Right hindlimb (tissue), 1 donor: ENCODE data around the gene DHRS7C.
"Not testable (repeated sequence)": the region's sequence is repeated elsewhere in the genome, so short reads cannot be mapped to it uniquely, and the experiment has no call there.

ENCODE experiments used
- DNase-seq: peaks from one replicate; pipeline ENCODE4 v3.0.0-alpha.2; 2018

DHRS7C gene

GRCh38 chr17:9810100-9810949 is 18.9 kb upstream of the DHRS7C start:
- no peak for DNase-seq

GRCh38 chr17:9809409-9809808 is 18.0 kb upstream of the DHRS7C start:
- no peak for DNase-seq

- no peak for DNase-seq
These were observed 15.3 kb upstream of the DHRS7C start for GRCh38 chr17:9806699-9807098.

GRCh38 chr17:9805769-9806168 is 14.4 kb upstream of the DHRS7C start:
- no peak for DNase-seq

- DNase-seq: no peak
These were observed 11.3 kb upstream of the DHRS7C start for GRCh38 chr17:9802697-9803096.

- no peak for DNase-seq
These were observed 10.9 kb upstream of the DHRS7C start for GRCh38 chr17:9802294-9802693.

DNA sequence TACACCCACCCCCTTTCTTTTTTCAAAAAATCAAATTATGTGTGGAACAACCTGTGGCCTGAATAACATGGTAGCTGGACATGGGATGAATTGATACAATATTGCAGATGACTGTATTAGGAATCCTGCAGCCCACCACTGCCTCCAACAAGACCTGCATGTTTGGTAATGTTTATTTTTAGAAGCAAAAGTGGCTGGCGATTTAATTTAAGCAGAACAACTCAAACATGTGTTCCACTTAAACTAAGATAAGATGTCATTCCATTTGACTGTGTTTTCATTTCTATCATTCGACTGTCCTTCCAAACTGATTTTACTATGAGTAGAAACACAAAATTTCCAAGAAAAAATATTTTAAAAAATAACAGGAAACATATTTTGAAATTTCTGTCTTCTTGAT is 10.1 kb upstream of the DHRS7C start:
- no peak for DNase-seq

DNA sequence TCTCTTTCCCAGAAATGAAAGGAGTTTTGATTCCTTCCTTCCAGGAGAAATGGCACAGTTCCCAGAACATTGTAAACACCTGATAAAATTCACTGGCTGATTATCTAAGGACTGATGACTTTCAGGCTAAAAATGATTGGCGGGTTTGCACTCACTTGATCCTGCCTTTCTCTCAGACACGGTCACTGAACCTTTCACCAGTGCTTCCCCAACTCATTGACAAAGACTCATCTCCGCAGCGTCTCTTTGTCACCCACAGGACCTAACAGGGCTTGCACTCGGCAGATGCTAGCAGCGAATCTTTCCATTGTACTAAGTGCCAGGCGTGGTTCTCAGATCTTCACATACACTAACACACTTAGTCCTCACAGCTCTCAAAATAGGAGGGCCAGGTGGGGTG is 7.3 kb upstream of the DHRS7C start:
- DNase-seq: no peak

DNA sequence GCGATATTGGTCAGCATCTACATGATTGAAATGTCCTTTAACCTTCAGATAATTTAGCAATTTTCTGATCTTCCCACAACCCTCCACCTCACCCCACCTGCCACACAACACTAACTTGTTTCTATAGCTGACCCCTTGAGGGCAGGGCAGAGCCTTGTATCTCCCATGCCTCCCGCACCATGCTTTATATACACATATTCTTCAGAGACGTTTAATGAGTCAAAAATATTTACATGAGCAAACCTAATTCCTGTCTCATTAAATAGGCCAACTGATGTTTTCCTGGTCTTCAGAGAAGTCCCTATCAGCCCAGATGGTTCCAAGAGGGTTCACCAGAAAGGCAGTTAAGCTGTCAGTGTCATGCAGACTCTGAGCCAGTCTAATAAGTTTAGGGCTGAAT is 6.6 kb upstream of the DHRS7C start:
- no peak for DNase-seq

DNA sequence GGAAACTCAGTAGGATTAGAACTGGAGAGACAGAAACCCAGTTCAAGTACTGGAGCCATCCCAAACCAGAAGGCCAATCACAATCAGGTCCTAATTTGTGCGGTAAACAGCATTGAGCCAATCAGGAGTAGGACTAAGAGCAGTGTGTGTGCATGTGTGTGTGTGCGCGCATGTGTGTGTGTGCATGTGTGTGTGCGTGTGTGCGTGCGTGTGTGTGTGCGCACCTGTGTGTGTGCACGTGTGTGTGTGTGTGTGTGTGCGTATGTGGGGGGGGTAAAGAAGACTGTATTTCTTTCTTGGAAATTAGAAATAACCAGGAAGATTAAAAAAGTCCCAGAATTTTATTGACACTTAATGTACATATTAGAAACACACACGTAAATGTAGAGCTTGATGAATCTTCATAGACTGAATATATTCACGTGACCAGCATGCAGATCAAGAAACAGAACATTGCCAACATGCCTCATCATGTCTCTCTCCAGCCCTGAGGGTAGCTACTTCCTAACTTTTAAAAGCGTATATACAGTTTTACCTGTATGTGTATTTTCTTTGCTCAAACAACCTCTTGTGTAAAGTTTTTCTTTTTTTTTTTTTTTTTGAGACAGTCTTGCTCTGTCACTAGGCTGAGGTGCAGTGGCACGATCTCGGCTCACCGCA is 919 bp upstream of the DHRS7C start:
- no peak for DNase-seq

DNA sequence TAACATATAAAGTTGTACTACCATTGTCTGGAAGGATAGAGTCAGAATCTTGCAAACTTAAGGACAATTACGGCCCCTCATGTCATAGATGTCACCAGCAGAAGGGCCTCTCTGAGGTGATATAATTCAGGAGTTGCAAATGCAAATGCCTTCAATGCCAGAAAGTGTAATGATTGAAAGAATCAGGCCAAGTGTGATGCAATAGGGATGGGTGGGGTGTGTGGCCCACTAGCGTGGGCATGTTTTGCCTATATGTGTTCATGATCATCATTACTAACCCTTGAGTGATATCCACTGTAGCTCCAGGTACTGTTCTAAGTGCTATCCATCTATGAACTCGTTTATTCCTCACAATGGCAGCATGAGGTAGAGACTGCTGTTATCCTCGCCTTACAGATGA is 1.1 kb downstream of the DHRS7C start:
- no peak for DNase-seq

- no peak for DNase-seq
These were observed 2.8 kb downstream of the DHRS7C start for GRCh38 chr17:9788601-9789000.

DNA sequence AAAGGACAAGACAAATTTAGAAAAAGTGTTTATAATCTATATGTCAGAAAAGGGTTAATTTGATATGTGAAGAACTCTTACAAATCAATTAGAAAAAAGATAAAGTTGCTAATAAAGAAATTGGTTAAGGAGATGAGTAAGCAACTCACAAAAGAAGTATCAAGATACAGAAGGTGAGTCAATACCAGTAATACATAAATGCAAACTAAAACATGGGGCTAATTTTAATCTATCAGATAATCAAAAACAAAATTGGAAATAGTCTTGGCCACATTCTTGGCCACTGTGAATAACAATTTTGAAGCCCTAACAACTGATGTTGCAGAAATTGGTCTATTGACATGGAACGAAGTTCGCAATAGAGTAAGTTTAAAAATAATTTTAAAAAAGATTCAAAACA is 6.8 kb downstream of the DHRS7C start:
- DNase-seq: no peak

DNA sequence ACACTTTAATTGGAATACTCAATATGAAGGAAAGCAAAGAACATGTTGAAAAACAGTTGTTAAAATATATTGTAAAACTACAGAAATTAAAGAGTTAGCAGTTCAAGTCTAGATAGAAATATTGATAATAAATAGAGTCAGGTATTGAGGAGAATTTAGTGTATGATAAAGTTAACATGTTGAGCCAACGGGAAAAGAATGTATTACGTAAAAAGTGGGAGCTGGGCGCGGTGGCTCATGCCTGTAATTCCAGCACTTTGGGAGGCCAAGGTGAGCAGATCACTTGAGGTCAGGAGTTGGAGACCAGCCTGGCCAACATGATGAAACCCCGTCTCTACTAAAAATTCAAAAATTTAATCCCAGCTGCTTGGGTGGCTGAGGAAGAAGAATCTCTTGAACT is 7.9 kb downstream of the DHRS7C start:
- DNase-seq: not testable (repeated sequence)

GRCh38 chr17:9783050-9783449 is 8.3 kb downstream of the DHRS7C start:
- no peak for DNase-seq

DNA sequence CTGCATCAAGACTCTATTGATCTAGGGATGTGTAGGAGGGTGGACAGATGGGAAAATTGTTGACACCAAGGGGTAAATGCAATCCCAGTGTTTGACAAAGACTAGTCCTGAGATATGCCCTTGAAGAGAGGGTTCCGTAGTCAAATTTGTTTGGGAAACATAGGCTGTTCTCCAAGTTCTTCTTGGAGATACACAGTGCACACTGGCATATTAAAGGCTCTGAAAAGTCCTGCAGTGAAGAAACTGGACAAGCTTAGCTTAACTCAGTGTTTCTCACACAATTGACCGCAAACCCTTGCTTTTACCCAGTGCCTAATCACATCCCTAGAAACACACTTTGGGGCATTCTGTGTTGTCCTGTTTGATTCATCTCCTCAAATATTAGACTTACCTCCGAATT is 10.8 kb downstream of the DHRS7C start:
- DNase-seq: no peak

- DNase-seq: no peak
These were observed 14.5 kb downstream of the DHRS7C start for GRCh38 chr17:9776911-9777310.

DNA sequence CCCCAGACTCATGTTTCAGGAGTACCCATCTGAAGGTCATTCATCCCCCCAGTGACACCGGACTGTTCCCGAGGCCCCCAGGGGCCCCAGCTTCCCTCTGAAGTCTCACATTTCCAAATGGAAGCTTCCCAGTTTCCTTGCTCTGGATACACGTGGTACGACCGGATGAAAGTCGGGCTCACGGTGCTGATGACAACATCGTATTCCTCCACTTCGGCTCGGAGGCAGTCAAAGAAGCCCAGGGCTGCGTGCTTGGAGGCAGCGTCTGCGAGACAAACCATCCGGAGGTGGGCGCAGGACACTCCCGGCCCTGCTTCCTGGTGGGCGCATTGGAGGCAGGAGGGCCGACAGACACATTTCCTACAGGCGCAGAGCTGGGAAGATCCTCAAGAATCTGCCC is 18.7 kb downstream of the DHRS7C start:
- no peak for DNase-seq

- no peak for DNase-seq
These were observed 19.9 kb downstream of the DHRS7C start for GRCh38 chr17:9771465-9771864.

DNA sequence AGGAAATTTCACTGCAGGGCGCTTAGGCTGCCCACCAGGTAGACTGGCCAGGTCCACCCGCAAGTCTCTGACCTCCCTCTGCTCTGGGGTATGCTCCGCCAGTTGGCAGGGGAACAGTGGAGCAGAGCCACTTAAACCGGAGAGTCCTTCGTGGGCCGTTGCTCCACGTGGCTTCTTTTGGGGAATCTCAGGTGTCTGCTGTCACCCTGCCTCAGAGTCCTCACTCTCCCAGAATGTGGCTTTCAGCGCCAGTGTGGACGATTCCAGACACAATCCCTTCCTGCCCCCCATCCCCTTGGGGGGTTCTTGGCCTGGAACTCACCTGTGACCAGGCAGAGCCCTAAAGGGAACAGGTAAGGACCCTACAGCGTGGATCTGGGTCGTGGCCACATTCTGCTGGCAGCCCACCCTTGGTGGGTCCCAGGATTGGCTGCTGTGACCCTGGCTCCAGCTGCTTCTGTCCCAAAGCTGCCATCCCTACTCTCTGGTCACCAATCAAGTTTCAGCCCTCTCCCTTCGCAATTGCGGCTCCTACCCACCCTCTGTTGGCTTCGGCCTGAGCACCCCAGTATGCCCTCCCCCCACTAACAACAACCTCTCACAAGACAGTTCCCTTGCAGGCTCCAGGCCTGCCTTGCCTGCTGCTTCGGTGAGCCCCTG is 22.2 kb downstream of the DHRS7C start:
- no peak for DNase-seq

GRCh38 chr17:9768381-9768934 is 22.9 kb downstream of the DHRS7C start:
- no peak for DNase-seq

DNA sequence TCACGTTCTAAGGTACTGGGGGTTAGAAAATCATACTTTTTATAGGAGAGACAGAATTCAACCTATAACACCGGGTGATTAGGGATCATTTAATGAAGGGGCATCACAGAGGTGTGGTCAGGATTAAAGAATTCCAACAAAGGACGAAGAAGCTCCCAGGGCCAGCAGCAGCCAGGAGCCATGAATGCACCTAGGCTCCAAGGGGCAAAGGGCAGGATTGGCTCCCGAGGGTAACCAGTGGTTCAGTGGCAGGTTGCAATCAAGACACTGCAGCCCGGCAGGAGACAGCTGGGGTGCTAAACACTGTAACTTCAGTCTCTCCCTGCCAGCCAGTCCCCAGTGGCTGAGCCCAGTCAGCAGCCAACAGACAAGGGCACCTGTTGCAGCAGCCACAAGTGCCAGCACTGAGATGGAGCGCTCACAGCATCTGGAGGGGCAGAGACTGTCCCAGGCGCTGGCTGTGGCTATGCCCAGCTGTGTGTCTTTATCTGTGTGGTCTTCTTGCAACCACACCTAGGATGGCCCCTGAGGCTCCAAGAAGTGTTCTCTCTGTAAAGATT is 23.9 kb downstream of the DHRS7C start:
- peak; percentile 47 for DNase-seq

GRCh38 chr17:9766970-9767369 is 24.4 kb downstream of the DHRS7C start:
- no peak for DNase-seq
